ENCODE results near the gene KRT32.

- TF ChIP-seq POLR2A (IDR thresholded peaks at IDR 0.05), result no peak
- no peak for TF ChIP-seq CTCF (IDR thresholded peaks at IDR 0.05)
- no peak for TF ChIP-seq EP300 (IDR thresholded peaks at IDR 0.05)
Measured at GRCh38 chr17:41434005-41434404, 33.2 kb downstream of the KRT32 start.

All from sigmoid colon (tissue), 4 donors.